HG03196 (cell line): ENCODE measurements around the gene ZNF692.

ENCODE experiments used
- ATAC-seq: cut with Tn5 transposase; IDR thresholded peaks from one replicate; pipeline ENCODE4 v1.9.1; 2021; ENCODE audit not compliant: unreplicated experiment

Gene ZNF692

GRCh38 chr1:248825573-248825908 is 33.3 kb downstream of the ZNF692 start:
- ATAC-seq = peak; percentile 7

- ATAC-seq = no peak
Measured at GRCh38 chr1:248825136-248825535, 33.7 kb downstream of the ZNF692 start.

- no peak for ATAC-seq
Measured at GRCh38 chr1:248824701-248825100, 34.2 kb downstream of the ZNF692 start.

- no peak for ATAC-seq
Measured at GRCh38 chr1:248824301-248824700, 34.6 kb downstream of the ZNF692 start.

GRCh38 chr1:248823517-248824001 is 35.3 kb downstream of the ZNF692 start:
- no peak for ATAC-seq

GRCh38 chr1:248822148-248823032 is 36.5 kb downstream of the ZNF692 start:
- ATAC-seq = no peak

- ATAC-seq = no peak
Measured at GRCh38 chr1:248821641-248822040, 37.2 kb downstream of the ZNF692 start.

- ATAC-seq = no peak
Measured at GRCh38 chr1:248821101-248821500, 37.8 kb downstream of the ZNF692 start.

- no peak for ATAC-seq
Measured at GRCh38 chr1:248820041-248820585, 38.8 kb downstream of the ZNF692 start.

- no peak for ATAC-seq
Measured at GRCh38 chr1:248818505-248819374, 40.1 kb downstream of the ZNF692 start.

GRCh38 chr1:248817065-248817464 is 41.8 kb downstream of the ZNF692 start:
- ATAC-seq = no peak

- no peak for ATAC-seq
Measured at GRCh38 chr1:248816042-248816851, 42.6 kb downstream of the ZNF692 start.

GRCh38 chr1:248815407-248816034 is 43.4 kb downstream of the ZNF692 start:
- no peak for ATAC-seq

- no peak for ATAC-seq
Measured at GRCh38 chr1:248814351-248814750, 44.5 kb downstream of the ZNF692 start.

GRCh38 chr1:248813546-248813945 is 45.3 kb downstream of the ZNF692 start:
- no peak for ATAC-seq

GRCh38 chr1:248812736-248813425 is 46.0 kb downstream of the ZNF692 start:
- ATAC-seq = no peak

GRCh38 chr1:248811514-248812490 is 47.1 kb downstream of the ZNF692 start:
- no peak for ATAC-seq

GRCh38 chr1:248810727-248811513 is 48.0 kb downstream of the ZNF692 start:
- no peak for ATAC-seq
